Measurements from ENCODE around the gene OVCH1. TPM values are rescaled to one million over a fixed set of nuclear protein-coding genes. Genes with fewer than 3 reads are reported as not detected.
"Not testable (repeated sequence)": the region's sequence is repeated elsewhere in the genome, so short reads cannot be mapped to it uniquely, and the experiment has no call there.

OVCH1 gene
- total RNA-seq, 4 donors from 2014 or later, result 0.40 TPM; not detected in 3

GRCh38 chr12:29451888-29452287 is 45.6 kb downstream of the OVCH1 start:
- Histone ChIP-seq H3K9me3 (no peaks in the 10 kb centered on the region), H3K4me1 (no peaks in the 10 kb centered on the region), H3K4me3 (no peak overlapping the region), H3K27ac (no peak overlapping the region), H3K36me3 (no peaks in the 10 kb centered on the region), H3K27me3 (no peaks in the 10 kb centered on the region)
- no peak for TF ChIP-seq POLR2A (IDR thresholded peaks at IDR 0.05)
- no peak for DNase-seq

DNA sequence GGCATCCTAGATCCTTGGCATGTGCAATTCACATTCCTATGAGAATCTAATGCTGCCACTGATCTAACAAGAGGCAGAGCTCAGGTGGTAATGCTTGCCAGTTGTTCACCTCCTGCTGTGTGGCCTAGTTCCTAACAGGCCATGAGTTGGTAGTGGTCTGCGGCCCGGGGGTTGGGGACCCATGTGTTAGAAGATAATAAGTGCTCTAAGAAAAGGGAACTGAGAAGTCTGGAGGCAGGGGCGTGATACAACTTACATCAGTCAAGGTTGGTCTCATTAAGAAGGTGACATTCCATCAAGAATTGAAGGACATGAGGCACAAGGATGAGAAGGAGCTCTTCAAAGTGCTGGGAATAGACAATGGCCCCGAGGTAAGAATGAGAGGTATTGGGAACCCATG is 49.3 kb downstream of the OVCH1 start:
- H3K36me3 ChIP-seq, result no peaks in the 10 kb centered on the region
- no peak overlapping the region for H3K4me3 ChIP-seq
- H3K4me1 ChIP-seq, result no peaks in the 10 kb centered on the region
- TF ChIP-seq CTCF (IDR thresholded peaks at IDR 0.05) (no peak), POLR2A (IDR thresholded peaks at IDR 0.05) (no peak)
- H3K27me3 ChIP-seq, result no peaks in the 10 kb centered on the region
- no peak for DNase-seq
- no peak overlapping the region for H3K27ac ChIP-seq
- H3K9me3 ChIP-seq, result no peaks in the 10 kb centered on the region

- no peak for DNase-seq
- TF ChIP-seq POLR2A (IDR thresholded peaks at IDR 0.05) (no peak), CTCF (IDR thresholded peaks at IDR 0.05) (no peak)
- Histone ChIP-seq H3K4me1 (no peaks in the 10 kb centered on the region), H3K9me3 (no peaks in the 10 kb centered on the region), H3K4me3 (no peak overlapping the region), H3K27ac (no peak overlapping the region), H3K36me3 (no peaks in the 10 kb centered on the region), H3K27me3 (no peaks in the 10 kb centered on the region)
Observed at GRCh38 chr12:29447285-29447975, 50.1 kb downstream of the OVCH1 start.

DNA sequence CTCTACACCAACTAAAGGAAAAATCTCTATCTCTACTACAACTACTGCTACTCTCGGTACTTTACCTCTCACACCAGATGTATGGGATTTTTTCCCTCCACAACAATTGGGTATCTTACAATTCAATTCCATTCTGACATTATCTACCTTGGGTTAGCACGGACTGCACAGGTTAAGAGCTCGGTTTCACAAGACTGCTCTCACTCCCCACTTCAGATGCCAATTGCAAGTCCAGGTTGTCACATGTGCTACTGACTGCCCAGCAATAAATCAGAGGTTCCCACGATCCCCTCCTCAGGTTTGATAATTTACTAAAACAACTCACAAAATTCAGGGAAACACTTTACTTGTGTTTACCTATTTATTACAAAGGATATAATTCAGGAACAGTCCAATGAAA is 58.0 kb downstream of the OVCH1 start:
- no peak overlapping the region for H3K4me3 ChIP-seq
- TF ChIP-seq CTCF (IDR thresholded peaks at IDR 0.05) (no peak), POLR2A (IDR thresholded peaks at IDR 0.05) (no peak)
- H3K36me3 ChIP-seq, result no peaks in the 10 kb centered on the region
- no peak overlapping the region for H3K27ac ChIP-seq
- no peak for DNase-seq
- no peaks in the 10 kb centered on the region for H3K9me3 ChIP-seq
- H3K27me3 ChIP-seq, result no peaks in the 10 kb centered on the region
- no peaks in the 10 kb centered on the region for H3K4me1 ChIP-seq

GRCh38 chr12:29438752-29439408 is 58.6 kb downstream of the OVCH1 start:
- no peak overlapping the region for H3K4me3 ChIP-seq
- no peak for DNase-seq
- H3K4me1 ChIP-seq, result no peaks in the 10 kb centered on the region
- H3K27me3 ChIP-seq, result no peaks in the 10 kb centered on the region
- no peaks in the 10 kb centered on the region for H3K36me3 ChIP-seq
- H3K27ac ChIP-seq, result no peak overlapping the region
- H3K9me3 ChIP-seq, result no peaks in the 10 kb centered on the region
- TF ChIP-seq CTCF (IDR thresholded peaks at IDR 0.05) (no peak), POLR2A (IDR thresholded peaks at IDR 0.05) (no peak)

DNA sequence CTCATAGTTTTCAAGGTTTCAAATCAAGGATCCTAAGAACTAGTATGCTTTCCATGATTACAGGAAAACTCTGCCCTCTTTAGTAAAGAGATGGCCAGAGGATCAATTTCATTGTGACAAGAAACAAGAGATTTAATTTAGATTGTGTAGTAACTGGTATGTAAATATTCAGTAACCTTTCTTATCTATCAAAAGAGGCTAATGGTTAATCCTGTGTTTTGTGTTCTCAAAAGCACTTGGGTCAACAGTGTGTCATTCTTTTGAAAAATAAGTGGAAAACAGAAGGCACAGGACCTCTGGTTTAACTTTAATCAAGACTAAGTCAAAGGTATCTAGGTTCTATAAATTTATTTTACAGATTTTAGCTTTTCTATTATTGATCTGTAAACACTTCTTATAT is 59.9 kb downstream of the OVCH1 start:
- H3K9me3 ChIP-seq, result no peaks in the 10 kb centered on the region
- H3K4me1 ChIP-seq, result no peaks in the 10 kb centered on the region
- H3K4me3 ChIP-seq, result no peak overlapping the region
- no peak for DNase-seq
- no peaks in the 10 kb centered on the region for H3K36me3 ChIP-seq
- H3K27me3 ChIP-seq, result no peaks in the 10 kb centered on the region
- H3K27ac ChIP-seq, result no peak overlapping the region
- TF ChIP-seq POLR2A (IDR thresholded peaks at IDR 0.05), result no peak
- no peak for TF ChIP-seq CTCF (IDR thresholded peaks at IDR 0.05)

GRCh38 chr12:29436815-29437214 is 60.7 kb downstream of the OVCH1 start:
- not testable (repeated sequence) for H3K27me3 ChIP-seq, H3K27ac ChIP-seq, H3K4me3 ChIP-seq, H3K9me3 ChIP-seq, H3K4me1 ChIP-seq, DNase-seq, H3K36me3 ChIP-seq
